Subcutaneous adipose tissue (tissue), 4 donors: ENCODE results near the gene SLC25A25. TPM values are rescaled to one million over a fixed set of nuclear protein-coding genes. Genes with fewer than 3 reads are reported as not detected.

Source experiments
- CTCF ChIP-seq: fragments of 450-650 bp; IDR thresholded peaks from one replicate; pipeline ENCODE4 v1.5.1; 2016; ENCODE audit warnings: low read depth, mild to moderate bottlenecking, control low read depth, antibody characterized with exemption, moderate library complexity
- total RNA-seq, 4 donors: library from RNA; depleted of rRNA; stranded (reverse); fragments of >200 nt; gene quantifications; one replicate each; pipeline ENCODE4 v1.1.0, GENCODE V29; 2016

The SLC25A25 gene
- total RNA-seq, 4 donors from 2014 or later, result 13.4 to 60.1 (median 19.5) TPM

GRCh38 chr9:128120741-128121465 is 52.9 kb downstream of the SLC25A25 start:
- TF ChIP-seq CTCF, result no peak

GRCh38 chr9:128121466-128121810 is 53.4 kb downstream of the SLC25A25 start:
- no peak for TF ChIP-seq CTCF

GRCh38 chr9:128121924-128122808 is 54.1 kb downstream of the SLC25A25 start:
- no peak for TF ChIP-seq CTCF

- TF ChIP-seq CTCF, result no peak
These were observed 54.8 kb downstream of the SLC25A25 start for GRCh38 chr9:128122809-128123175.

GRCh38 chr9:128123451-128124080 is 55.5 kb downstream of the SLC25A25 start:
- no peak for TF ChIP-seq CTCF

- TF ChIP-seq CTCF, result no peak
These were observed 56.4 kb downstream of the SLC25A25 start for GRCh38 chr9:128124451-128124850.
